Fibroblast of pulmonary artery (primary cell): ENCODE measurements around the gene SFRP5.

Source experiments
- DNase-seq: peaks from one replicate; pipeline ENCODE4 v3.0.0-alpha.2; 2010; ENCODE audit warnings: low read depth
- H3K4me3 ChIP-seq: replicated peaks from 2 replicates; pipeline ENCODE4 v1.5.1; 2011; ENCODE audit warnings: low read depth, mild to moderate bottlenecking, control low read depth, low read length, moderate library complexity
- CTCF ChIP-seq: IDR thresholded peaks from 2 replicates; pipeline ENCODE4 v1.5.1; 2011; ENCODE audit warnings: mild to moderate bottlenecking, control low read depth, low read length, inconsistent platforms; ENCODE audit errors: missing control alignments

SFRP5 gene

GRCh38 chr10:97771055-97771891 lies 526 bp downstream of the SFRP5 start:
- no peak overlapping the region for H3K4me3 ChIP-seq
- TF ChIP-seq CTCF = no peak
- peak; percentile 18 for DNase-seq

GRCh38 chr10:97770255-97770654 lies 1.5 kb downstream of the SFRP5 start:
- DNase-seq = no peak
- H3K4me3 ChIP-seq = no peak overlapping the region
- no peak for TF ChIP-seq CTCF

- DNase-seq = no peak
- TF ChIP-seq CTCF = no peak
- H3K4me3 ChIP-seq = no peak overlapping the region
Measured at GRCh38 chr10:97768322-97769315, 3.2 kb downstream of the SFRP5 start.

- no peak overlapping the region for H3K4me3 ChIP-seq
- no peak for DNase-seq
- no peak for TF ChIP-seq CTCF
Measured at GRCh38 chr10:97766996-97767924, 4.5 kb downstream of the SFRP5 start.

GRCh38 chr10:97766106-97766810 lies 5.5 kb downstream of the SFRP5 start:
- H3K4me3 ChIP-seq = no peak overlapping the region
- DNase-seq = no peak
- no peak for TF ChIP-seq CTCF

- TF ChIP-seq CTCF = no peak
- no peak for DNase-seq
- H3K4me3 ChIP-seq = no peak overlapping the region
Measured at GRCh38 chr10:97765201-97765600, 6.6 kb downstream of the SFRP5 start.
